Neural cell (in vitro differentiated cells): ENCODE measurements around the gene NR2F1-AS1. TPM values are rescaled to one million over a fixed set of nuclear protein-coding genes. Genes with fewer than 3 reads are reported as not detected.

Source experiments
- H2AFZ ChIP-seq: fragments of 200-600, 300-800 bp; sonication (generic), shearing (Covaris generic); 2 replicates; pipeline ENCODE4 v1.6.0; 2014; ENCODE audit warnings: low read depth, mild to moderate bottlenecking, antibody characterized with exemption, low read length, moderate library complexity
- H3F3A ChIP-seq: fragments of 200-600 bp; shearing (Covaris generic); 2 replicates; pipeline ENCODE4 v1.6.1; 2016; ENCODE audit warnings: mild to moderate bottlenecking, moderate library complexity, mixed read lengths, antibody characterized with exemption, low read length; ENCODE audit not compliant: insufficient read depth, poor library complexity, severe bottlenecking
- H3K27ac ChIP-seq: fragments of 200-600, 300-800 bp; sonication (generic), shearing (Covaris generic); 2 replicates; pipeline ENCODE4 v1.5.1; 2014; ENCODE audit warnings: mild to moderate bottlenecking, low read length, moderate library complexity
- H3K27me3 ChIP-seq: fragments of 300-800, 200-600 bp; sonication (generic), shearing (Covaris generic); 2 replicates; pipeline ENCODE4 v1.6.0; 2014; ENCODE audit warnings: mild to moderate bottlenecking, low read depth, low read length, moderate library complexity; ENCODE audit not compliant: insufficient read depth
- H3K36me3 ChIP-seq: fragments of 300-800, 200-600 bp; sonication (generic), shearing (Covaris generic); 2 replicates; pipeline ENCODE4 v1.5.1; 2014; ENCODE audit warnings: mild to moderate bottlenecking, antibody characterized with exemption, low read length, moderate library complexity; ENCODE audit not compliant: insufficient read depth
- H3K4me2 ChIP-seq: fragments of 300-800, 200-600 bp; sonication (generic), shearing (Covaris generic); 2 replicates; pipeline ENCODE4 v1.6.0; 2014; ENCODE audit warnings: mild to moderate bottlenecking, low read length
- H3K4me3 ChIP-seq: fragments of 300-800, 200-600 bp; sonication (generic), shearing (Covaris generic); 2 replicates; pipeline ENCODE4 v1.5.1; 2014; ENCODE audit warnings: mild to moderate bottlenecking, low read length, moderate library complexity
- H3K79me2 ChIP-seq: fragments of 200-600 bp; shearing (Covaris generic); replicated peaks from 2 replicates; pipeline ENCODE4 v1.6.0; 2014; ENCODE audit warnings: mild to moderate bottlenecking, low read length, moderate library complexity; ENCODE audit not compliant: insufficient read depth
- H3K9ac ChIP-seq: fragments of 300-800, 200-600 bp; sonication (generic), shearing (Covaris generic); 2 replicates; pipeline ENCODE4 v1.6.1; 2016; ENCODE audit warnings: mild to moderate bottlenecking, low read length, mixed read lengths
- H3K9me2 ChIP-seq: fragments of 200-600 bp; shearing (Covaris generic); 2 replicates; pipeline ENCODE4 v1.6.1; 2016; ENCODE audit warnings: mild to moderate bottlenecking, low read length, mixed read lengths; ENCODE audit not compliant: insufficient read depth
- H3K9me3 ChIP-seq: fragments of 200-600, 300-800 bp; sonication (generic), shearing (Covaris generic); 2 replicates; pipeline ENCODE4 v1.6.1; 2016; ENCODE audit warnings: mild to moderate bottlenecking, mixed run types, low read length, moderate library complexity, mixed read lengths
- H4K20me1 ChIP-seq: fragments of 200-600 bp; shearing (Covaris generic); 2 replicates; pipeline ENCODE4 v1.6.1; 2016; ENCODE audit warnings: mild to moderate bottlenecking, mixed run types; ENCODE audit not compliant: insufficient read depth
- EP300 ChIP-seq: fragments of 450-650 bp; conservative IDR thresholded peaks from 2 replicates; pipeline ENCODE4 v1.6.1; 2014; ENCODE audit warnings: antibody characterized with exemption, mild to moderate bottlenecking, moderate library complexity; ENCODE audit not compliant: poor library complexity, severe bottlenecking
- EZH2 ChIP-seq: fragments of 200-600, 300-800 bp; shearing (Covaris generic), sonication (generic); IDR thresholded peaks from 2 replicates; pipeline ENCODE4 v1.6.1; 2014; ENCODE audit warnings: antibody characterized with exemption, low read length, borderline replicate concordance, mild to moderate bottlenecking; ENCODE audit not compliant: insufficient read depth, poor library complexity, severe bottlenecking
- MXI1 ChIP-seq: fragments of 450-650 bp; conservative IDR thresholded peaks from 2 replicates; pipeline ENCODE4 v1.6.1; 2014; ENCODE audit warnings: antibody characterized with exemption, mild to moderate bottlenecking; ENCODE audit not compliant: poor library complexity, severe bottlenecking
- POLR2AphosphoS5 ChIP-seq: IDR thresholded peaks from 2 replicates; pipeline ENCODE4 v1.6.1; 2012
- RAD21 ChIP-seq: fragments of 450-650 bp; conservative IDR thresholded peaks from 2 replicates; pipeline ENCODE4 v1.6.1; 2014; ENCODE audit warnings: antibody characterized with exemption, mild to moderate bottlenecking, moderate library complexity
- SMC3 ChIP-seq: fragments of 450-650 bp; conservative IDR thresholded peaks from 2 replicates; pipeline ENCODE4 v1.6.1; 2014; ENCODE audit warnings: antibody characterized with exemption, mild to moderate bottlenecking, moderate library complexity; ENCODE audit not compliant: poor library complexity
- TAF1 ChIP-seq: IDR thresholded peaks from 2 replicates; pipeline ENCODE4 v1.6.1; 2012; ENCODE audit warnings: low read depth
- polyA plus RNA-seq: library from polyadenylated mRNA; depleted of rRNA; stranded (reverse); fragments of >200 nt; gene quantifications from 2 replicates; pipeline ENCODE4 v1.2.3, GENCODE V29; 2014
- TF ChIP-seq, protein P1 (sequence below): fragments of 450-650 bp; IDR thresholded peaks from 2 replicates; pipeline ENCODE4 v1.5.1; 2014; ENCODE audit warnings: antibody characterized with exemption, mild to moderate bottlenecking, moderate library complexity; ENCODE audit not compliant: poor library complexity, severe bottlenecking
- TF ChIP-seq, protein P2 (sequence below): IDR thresholded peaks from 2 replicates; pipeline ENCODE4 v1.6.1; 2012; ENCODE audit warnings: borderline replicate concordance

The NR2F1-AS1 gene
- polyA plus RNA-seq, 1 donor from 2014 or later = 0.24 TPM

DNA sequence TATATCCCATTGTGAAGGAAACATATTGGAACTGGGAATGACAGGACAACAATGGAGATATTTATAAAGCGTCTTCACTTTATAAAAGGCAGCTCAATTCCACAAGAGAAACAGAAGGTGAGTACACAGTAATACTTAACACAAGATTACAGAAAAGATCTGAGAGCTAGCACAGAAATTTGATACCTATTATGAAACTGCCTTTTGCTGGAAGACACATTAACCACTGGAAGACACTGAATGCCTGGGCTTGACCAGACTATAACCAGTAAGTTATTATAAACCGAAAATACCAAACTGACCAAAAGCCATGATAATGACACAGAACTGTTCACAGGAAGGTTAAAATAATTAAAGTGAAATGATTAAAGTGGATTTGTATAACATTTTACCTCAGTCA is 195.4 kb downstream of the NR2F1-AS1 start:
- Histone ChIP-seq H3K36me3 (no peaks in the 10 kb centered on the region), H3F3A (no peaks in the 10 kb centered on the region), H3K9me3 (no peaks in the 10 kb centered on the region), H3K4me3 (no peak overlapping the region), H3K9ac (no peak overlapping the region), H3K4me2 (no peak overlapping the region), H2AFZ (no peak overlapping the region), H3K79me2 (no peaks in the 10 kb centered on the region), H3K27me3 (no peaks in the 10 kb centered on the region), H4K20me1 (no peaks in the 10 kb centered on the region), H3K27ac (no peak overlapping the region), H3K9me2 (no peaks in the 10 kb centered on the region)
- no peak for TF ChIP-seq SMC3
- no peak for TF ChIP-seq EP300
- TF ChIP-seq, protein P1, sequence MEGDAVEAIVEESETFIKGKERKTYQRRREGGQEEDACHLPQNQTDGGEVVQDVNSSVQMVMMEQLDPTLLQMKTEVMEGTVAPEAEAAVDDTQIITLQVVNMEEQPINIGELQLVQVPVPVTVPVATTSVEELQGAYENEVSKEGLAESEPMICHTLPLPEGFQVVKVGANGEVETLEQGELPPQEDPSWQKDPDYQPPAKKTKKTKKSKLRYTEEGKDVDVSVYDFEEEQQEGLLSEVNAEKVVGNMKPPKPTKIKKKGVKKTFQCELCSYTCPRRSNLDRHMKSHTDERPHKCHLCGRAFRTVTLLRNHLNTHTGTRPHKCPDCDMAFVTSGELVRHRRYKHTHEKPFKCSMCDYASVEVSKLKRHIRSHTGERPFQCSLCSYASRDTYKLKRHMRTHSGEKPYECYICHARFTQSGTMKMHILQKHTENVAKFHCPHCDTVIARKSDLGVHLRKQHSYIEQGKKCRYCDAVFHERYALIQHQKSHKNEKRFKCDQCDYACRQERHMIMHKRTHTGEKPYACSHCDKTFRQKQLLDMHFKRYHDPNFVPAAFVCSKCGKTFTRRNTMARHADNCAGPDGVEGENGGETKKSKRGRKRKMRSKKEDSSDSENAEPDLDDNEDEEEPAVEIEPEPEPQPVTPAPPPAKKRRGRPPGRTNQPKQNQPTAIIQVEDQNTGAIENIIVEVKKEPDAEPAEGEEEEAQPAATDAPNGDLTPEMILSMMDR = no peak
- no peak for TF ChIP-seq EZH2
- no peak for TF ChIP-seq POLR2AphosphoS5
- no peak for TF ChIP-seq MXI1
- TF ChIP-seq, protein P2, sequence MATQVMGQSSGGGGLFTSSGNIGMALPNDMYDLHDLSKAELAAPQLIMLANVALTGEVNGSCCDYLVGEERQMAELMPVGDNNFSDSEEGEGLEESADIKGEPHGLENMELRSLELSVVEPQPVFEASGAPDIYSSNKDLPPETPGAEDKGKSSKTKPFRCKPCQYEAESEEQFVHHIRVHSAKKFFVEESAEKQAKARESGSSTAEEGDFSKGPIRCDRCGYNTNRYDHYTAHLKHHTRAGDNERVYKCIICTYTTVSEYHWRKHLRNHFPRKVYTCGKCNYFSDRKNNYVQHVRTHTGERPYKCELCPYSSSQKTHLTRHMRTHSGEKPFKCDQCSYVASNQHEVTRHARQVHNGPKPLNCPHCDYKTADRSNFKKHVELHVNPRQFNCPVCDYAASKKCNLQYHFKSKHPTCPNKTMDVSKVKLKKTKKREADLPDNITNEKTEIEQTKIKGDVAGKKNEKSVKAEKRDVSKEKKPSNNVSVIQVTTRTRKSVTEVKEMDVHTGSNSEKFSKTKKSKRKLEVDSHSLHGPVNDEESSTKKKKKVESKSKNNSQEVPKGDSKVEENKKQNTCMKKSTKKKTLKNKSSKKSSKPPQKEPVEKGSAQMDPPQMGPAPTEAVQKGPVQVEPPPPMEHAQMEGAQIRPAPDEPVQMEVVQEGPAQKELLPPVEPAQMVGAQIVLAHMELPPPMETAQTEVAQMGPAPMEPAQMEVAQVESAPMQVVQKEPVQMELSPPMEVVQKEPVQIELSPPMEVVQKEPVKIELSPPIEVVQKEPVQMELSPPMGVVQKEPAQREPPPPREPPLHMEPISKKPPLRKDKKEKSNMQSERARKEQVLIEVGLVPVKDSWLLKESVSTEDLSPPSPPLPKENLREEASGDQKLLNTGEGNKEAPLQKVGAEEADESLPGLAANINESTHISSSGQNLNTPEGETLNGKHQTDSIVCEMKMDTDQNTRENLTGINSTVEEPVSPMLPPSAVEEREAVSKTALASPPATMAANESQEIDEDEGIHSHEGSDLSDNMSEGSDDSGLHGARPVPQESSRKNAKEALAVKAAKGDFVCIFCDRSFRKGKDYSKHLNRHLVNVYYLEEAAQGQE = no peak
- no peak for TF ChIP-seq RAD21
- no peak for TF ChIP-seq TAF1

DNA sequence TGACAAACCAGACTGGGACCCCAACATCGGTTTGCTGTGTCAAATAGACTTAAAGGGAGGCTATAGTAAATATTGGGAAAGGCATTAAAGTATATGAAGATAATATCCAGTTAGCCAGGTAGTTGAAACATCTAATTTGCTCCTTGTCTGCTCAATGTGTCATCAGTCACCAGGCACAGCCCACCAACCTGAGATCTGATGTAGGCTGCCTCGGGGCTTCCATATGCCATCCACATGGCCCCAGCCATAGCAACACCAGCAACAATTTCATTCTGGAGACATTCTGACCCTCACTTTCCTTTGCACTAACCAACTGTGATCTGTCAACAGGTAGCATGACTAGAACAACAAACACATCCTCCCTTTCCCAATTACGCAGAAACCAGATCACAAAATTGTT is 196.0 kb downstream of the NR2F1-AS1 start:
- H4K20me1 ChIP-seq = no peaks in the 10 kb centered on the region
- TF ChIP-seq RAD21 (no peak), TAF1 (no peak), SMC3 (no peak), EP300 (no peak), POLR2AphosphoS5 (no peak), EZH2 (no peak), MXI1 (no peak)
- TF ChIP-seq, protein P2 = no peak
- TF ChIP-seq, protein P1 = no peak
- no peaks in the 10 kb centered on the region for H3K27me3 ChIP-seq
- H3K4me3 ChIP-seq = no peak overlapping the region
- H3K36me3 ChIP-seq = no peaks in the 10 kb centered on the region
- H3K9me2 ChIP-seq = no peaks in the 10 kb centered on the region
- H3K9ac ChIP-seq = no peak overlapping the region
- no peak overlapping the region for H3K27ac ChIP-seq
- H2AFZ ChIP-seq = no peak overlapping the region
- no peak overlapping the region for H3K4me2 ChIP-seq
- H3F3A ChIP-seq = no peaks in the 10 kb centered on the region
- no peaks in the 10 kb centered on the region for H3K79me2 ChIP-seq
- no peaks in the 10 kb centered on the region for H3K9me3 ChIP-seq
